Lower leg skin (tissue), 4 donors: ENCODE results near the gene NPR2. TPM values are rescaled to one million over a fixed set of nuclear protein-coding genes. Genes with fewer than 3 reads are reported as not detected.

Source experiments
- DNase-seq, 2 donors: peaks; one replicate each; pipeline ENCODE4 v3.0.0-alpha.2; 2019; ENCODE audit warnings: low spot score in 2 of 2
- H3K4me3 ChIP-seq: fragments of 200-600 bp; sonication (generic); 2 replicates; pipeline ENCODE4 v1.5.1; 2017; ENCODE audit warnings: mild to moderate bottlenecking, low read depth; ENCODE audit not compliant: poor library complexity, severe bottlenecking
- CTCF ChIP-seq, 3 donors: fragments of 450-650 bp; IDR thresholded peaks; one replicate each; pipeline ENCODE4 v1.5.1; 2016; ENCODE audit warnings: antibody characterized with exemption in 3 of 3, mild to moderate bottlenecking in 3 of 3, moderate library complexity in 2 of 3
- POLR2A ChIP-seq, 2 donors: fragments of 450-650 bp; IDR thresholded peaks; one replicate each; pipeline ENCODE4 v1.6.1; 2016 to 2017; ENCODE audit warnings: antibody characterized with exemption in 2 of 2, mild to moderate bottlenecking in 1 of 2, moderate library complexity in 1 of 2
- WGBS, 2 donors: methylation state at CpG; one replicate each; pipeline ENCODE4 v1.1.5; 2018; 5-methylcytosine and 5-hydroxymethylcytosine counted together
- intact Hi-C: fragments of 100-400 bp; cut with DNase I; formaldehyde crosslinking; loops from one replicate; pipeline ENCODE4 v1.15.0; 2023; ENCODE audit warnings: low total_unique reads
- total RNA-seq, 4 donors: library from RNA; depleted of rRNA; stranded (reverse); fragments of >200 nt; gene quantifications; one replicate each; pipeline ENCODE4 v1.1.0, GENCODE V29; 2016

The NPR2 gene
- total RNA-seq, 4 donors from 2014 or later: 12.2 to 20.4 (median 18.8) TPM

GRCh38 chr9:35813434-35814105, 22.2 kb downstream of the NPR2 start:
- TF ChIP-seq POLR2A (IDR thresholded peaks at IDR 0.05) (no peak), CTCF (IDR thresholded peaks at IDR 0.05) (no peak)
- 75 to 78% methylated on average over 10 of the region's 10 CpGs for WGBS, 2 donors
- no peak for DNase-seq
- H3K4me3 ChIP-seq: no peak overlapping the region
- intact Hi-C loops: no loop called here

- intact Hi-C loops: no loop called here
- TF ChIP-seq CTCF (IDR thresholded peaks at IDR 0.05) (no peak), POLR2A (IDR thresholded peaks at IDR 0.05) (no peak)
- peak in 1 of 2 donors; percentile 91 for DNase-seq
- H3K4me3 ChIP-seq: peak overlapping the region; percentile 72
- WGBS, 2 donors: 7 to 11% methylated on average over 19 to 27 of the region's 29 CpGs
Observed at GRCh38 chr9:35814106-35814840, 22.9 kb downstream of the NPR2 start.

GRCh38 chr9:35814841-35815543, 23.6 kb downstream of the NPR2 start, which contains the start of gene HINT2:
Gene HINT2 (minus strand): TSS chr9:35815042. CDS start chr9:35814979, 63 bp downstream.
- H3K4me3 ChIP-seq: peak within 1 kb of the TSS; percentile 72
- intact Hi-C loops: no loop called here
- TF ChIP-seq POLR2A (IDR thresholded peaks at IDR 0.05) (peak in 1 of 2 donors; percentile 45), CTCF (IDR thresholded peaks at IDR 0.05) (no peak)
- DNase-seq: peak; percentile 96 to 99
- 0 to 1% methylated on average over 25 to 27 of the region's 52 CpGs for WGBS, 2 donors

- no peak for DNase-seq
Observed at GRCh38 chr9:35816708-35817107, 25.3 kb downstream of the NPR2 start.

GRCh38 chr9:35818341-35818740, 26.9 kb downstream of the NPR2 start:
- no peak for TF ChIP-seq POLR2A (IDR thresholded peaks at IDR 0.05)
- TF ChIP-seq CTCF (IDR thresholded peaks at IDR 0.05): no peak
- 74 to 87% methylated on average over 3 of the region's 3 CpGs for WGBS, 2 donors
- DNase-seq: peak in 1 of 2 donors; percentile 74
- intact Hi-C loops: no loop called here
- no peak overlapping the region for H3K4me3 ChIP-seq

More at GRCh38 chr9:35816708-35817107, 25.3 kb downstream of the NPR2 start:
- TF ChIP-seq POLR2A (IDR thresholded peaks at IDR 0.05): no peak
- TF ChIP-seq CTCF (IDR thresholded peaks at IDR 0.05): no peak
- WGBS, 2 donors: 65 to 74% methylated on average over 1 of the region's 1 CpG
- H3K4me3 ChIP-seq: no peak overlapping the region
- intact Hi-C loops: no loop called here
